ENCODE data around the gene SCAF11.

SCAF11 gene

DNA sequence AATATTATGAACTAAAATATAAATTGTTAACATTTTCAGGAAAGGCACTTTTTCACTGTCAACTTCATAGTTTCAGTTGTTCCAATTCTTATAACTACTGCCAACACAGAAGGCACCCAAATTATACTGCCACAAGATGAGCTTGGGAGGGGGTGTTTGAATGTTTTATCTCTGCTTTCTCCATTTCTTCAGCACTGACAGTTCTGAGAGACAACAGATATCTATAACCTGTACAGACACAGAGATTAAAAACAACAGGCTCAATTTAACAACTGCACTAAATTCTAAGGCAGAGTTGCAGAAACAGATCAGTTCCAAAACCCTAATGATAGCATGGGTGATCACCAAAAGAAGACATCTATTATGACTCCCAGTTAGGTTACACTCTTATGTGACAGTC lies 12.8 kb downstream of the SCAF11 start:
- DNase-seq, result no peak

GRCh38 chr12:45975506-45975905 lies 14.9 kb downstream of the SCAF11 start:
- no peak for DNase-seq

GRCh38 chr12:45974883-45975282 lies 15.5 kb downstream of the SCAF11 start:
- no peak for DNase-seq

DNA sequence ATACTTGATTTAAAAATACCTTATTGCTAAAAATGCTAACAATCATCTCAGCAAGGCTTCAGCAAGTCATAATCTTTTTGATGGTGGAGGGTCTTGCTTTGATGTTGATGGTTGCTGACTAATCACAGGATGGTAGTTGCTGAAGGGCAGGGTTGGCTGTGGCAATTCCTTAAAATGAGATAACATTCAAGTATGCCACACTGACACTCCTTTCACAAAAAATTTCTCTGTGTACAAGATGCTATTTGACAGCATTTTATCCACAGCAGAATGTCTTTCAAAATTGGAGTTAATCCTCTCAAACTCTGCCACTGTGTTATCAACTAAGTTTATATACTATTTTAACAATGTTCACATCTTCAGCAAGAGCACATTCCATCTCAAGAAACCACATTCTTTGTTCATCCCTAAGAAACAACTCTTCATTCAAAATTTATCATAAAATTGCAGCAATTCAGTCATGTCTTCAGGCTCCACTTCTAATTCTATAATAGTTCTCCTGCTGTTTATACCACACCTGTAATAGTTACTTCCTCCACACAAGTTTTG lies 16.1 kb downstream of the SCAF11 start:
- no peak for DNase-seq

- DNase-seq, result no peak
Measured at GRCh38 chr12:45973526-45973925, 16.8 kb downstream of the SCAF11 start.

DNA sequence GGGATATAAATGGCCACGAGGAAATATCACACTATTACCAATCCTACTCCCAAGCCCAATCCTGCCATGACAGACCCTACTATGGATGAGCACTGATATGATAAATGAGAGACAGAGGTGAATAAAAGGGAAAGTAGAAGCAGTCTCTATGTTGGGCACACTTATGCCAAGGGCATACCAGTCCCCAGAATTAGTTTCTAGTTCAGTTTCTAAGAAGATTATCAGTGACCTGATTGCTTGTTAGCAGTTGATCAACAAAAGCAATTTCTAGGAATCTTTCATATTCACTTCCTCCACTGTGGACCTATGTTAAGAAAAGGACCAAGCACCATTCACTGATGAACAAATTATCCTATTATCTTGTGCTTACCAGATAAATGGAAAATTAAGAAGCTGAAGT lies 20.0 kb downstream of the SCAF11 start:
- no peak for DNase-seq

GRCh38 chr12:45969084-45969483 lies 21.3 kb downstream of the SCAF11 start:
- no peak for DNase-seq

DNA sequence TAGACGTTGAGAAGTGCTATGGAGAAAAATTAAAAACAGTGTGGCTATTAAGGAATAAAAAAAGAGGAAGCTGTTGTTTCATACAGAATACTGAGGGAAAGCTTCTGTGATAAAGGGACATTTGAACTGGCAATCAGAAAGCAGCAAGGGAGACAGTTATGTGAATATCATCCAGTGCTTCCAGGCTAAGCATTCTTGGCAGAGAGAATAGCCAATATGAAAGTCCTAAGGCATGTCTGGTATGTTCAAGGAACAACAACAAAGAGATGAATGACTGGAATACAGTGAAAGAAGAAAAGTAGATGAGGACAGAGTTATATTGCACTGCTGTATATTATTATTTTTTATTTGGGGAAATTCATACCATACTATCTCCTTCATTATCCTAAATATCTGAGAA lies 23.9 kb downstream of the SCAF11 start:
- no peak for DNase-seq

GRCh38 chr12:45962553-45963325 lies 27.6 kb downstream of the SCAF11 start:
- no peak for DNase-seq

DNA sequence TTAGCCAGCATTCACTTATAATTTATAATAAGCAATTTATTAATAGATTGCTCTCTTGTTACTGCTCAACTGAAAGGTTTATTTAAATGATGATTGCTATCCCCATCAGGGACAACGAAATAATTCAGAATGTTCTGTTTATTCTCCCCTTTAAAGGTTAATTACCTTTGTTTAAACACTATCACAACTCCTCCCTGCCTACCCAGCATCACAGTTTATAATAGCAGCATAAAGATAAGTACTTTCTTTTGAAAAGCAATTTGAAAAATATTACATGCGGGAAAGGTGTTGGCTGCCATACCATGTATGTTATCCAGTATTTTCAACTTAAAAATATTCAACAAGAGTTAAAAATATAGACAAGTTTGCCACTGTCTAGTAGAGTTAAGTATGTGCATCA lies 30.6 kb downstream of the SCAF11 start:
- DNase-seq, result no peak

- DNase-seq, result no peak
Measured at GRCh38 chr12:45959025-45959424, 31.3 kb downstream of the SCAF11 start.

DNA sequence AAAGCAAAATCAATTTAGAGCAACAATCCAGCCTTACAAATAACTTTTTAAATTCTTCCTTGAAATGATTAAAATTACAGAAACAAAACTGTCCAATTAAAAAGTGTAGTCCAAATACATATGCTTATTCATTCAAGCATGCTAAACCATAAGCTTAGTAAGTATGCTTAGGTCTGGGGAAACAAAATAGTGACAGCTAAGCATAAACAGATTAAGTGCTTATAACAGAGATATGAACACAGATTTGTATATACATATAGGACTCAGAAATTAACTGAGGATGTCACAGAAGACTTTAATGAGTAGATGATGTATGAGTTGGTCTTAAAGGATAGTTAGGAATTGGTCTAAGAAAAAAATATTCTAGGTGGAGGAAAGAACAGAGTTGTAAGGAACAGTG lies 41.8 kb downstream of the SCAF11 start:
- DNase-seq, result no peak

- DNase-seq, result no peak
Measured at GRCh38 chr12:45946435-45946834, 43.9 kb downstream of the SCAF11 start.

- DNase-seq, result no peak
Measured at GRCh38 chr12:45944771-45945170, 45.6 kb downstream of the SCAF11 start.

DNA sequence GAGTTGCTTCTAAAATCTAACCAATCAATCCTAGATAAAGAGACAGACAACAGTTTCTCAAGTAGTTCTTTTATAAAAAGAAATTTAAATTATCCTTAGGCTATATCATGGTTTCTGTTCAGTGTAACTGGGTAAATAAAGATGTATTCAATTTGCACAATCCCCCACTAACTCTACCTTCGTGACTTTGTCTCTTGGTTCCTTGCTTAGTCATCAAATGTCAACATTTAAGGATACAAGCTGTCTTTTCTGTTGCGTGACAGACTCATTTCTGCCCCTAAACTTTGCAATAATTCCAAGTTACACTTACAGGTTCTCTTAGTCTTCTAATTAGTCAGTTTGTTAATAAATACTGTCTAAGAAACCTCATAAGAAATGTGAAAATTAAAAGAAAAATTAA lies 50.6 kb downstream of the SCAF11 start:
- DNase-seq, result no peak

- no peak for DNase-seq
Measured at GRCh38 chr12:45938566-45938965, 51.8 kb downstream of the SCAF11 start.

DNA sequence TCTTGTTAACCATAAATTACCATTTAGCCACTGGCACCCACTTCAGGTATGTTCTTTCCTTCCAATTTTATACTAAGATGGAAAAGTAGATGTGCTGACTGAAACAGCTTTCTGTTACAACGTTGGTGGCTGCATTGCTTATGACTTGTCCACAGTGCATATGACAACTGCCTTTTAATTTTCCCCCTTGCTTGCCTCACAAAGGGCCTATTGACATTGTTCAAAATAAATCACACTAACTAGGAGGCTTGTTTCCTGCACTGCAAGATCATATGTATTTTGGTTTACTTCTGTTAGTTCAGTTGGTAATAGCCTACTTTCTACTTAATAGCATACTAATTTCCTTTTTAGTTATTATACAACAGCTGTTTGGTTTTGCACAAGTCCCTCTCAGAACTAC lies 55.4 kb downstream of the SCAF11 start:
- DNase-seq, result no peak

DNA sequence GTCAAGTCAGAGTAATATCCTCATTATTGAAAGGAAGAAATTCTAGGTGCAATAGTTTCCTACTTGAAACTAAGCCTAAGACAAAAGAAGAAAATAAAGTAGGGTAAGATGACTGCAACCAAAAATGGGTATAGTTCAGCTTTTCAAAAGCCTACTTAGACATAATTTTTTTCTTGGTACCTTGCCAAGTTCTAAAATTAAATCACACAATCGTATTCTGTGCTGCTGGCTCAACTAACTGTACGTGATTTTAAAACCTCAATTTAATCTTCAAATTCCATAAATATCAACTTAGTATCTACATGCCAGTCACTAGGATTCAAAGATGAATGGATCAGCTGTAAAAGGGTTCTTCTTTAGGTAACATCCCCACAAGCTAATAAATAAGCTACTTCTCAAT lies 56.9 kb downstream of the SCAF11 start:
- no peak for DNase-seq

- no peak for DNase-seq
Measured at GRCh38 chr12:45930369-45930768, 60.0 kb downstream of the SCAF11 start.

DNA sequence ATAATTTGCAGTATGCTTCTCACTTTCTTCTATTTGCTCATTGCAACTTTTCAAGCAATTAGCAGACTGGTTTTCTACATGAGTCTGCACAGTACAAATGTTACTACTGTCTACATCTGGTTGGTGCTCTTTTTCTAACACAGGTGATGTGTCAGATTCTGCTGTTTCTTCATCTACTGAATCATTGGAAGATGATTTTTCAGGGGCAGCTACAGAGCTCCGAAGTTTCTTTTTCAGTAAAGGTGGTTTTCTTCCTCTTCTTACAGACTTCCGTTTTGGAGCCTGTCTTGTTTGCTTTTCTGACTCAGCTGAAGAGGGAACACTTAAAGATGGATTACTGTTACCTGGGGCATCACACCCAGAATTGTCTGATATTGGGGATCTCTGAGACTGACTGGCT lies 62.1 kb downstream of the SCAF11 start:
- DNase-seq, result no peak

DNA sequence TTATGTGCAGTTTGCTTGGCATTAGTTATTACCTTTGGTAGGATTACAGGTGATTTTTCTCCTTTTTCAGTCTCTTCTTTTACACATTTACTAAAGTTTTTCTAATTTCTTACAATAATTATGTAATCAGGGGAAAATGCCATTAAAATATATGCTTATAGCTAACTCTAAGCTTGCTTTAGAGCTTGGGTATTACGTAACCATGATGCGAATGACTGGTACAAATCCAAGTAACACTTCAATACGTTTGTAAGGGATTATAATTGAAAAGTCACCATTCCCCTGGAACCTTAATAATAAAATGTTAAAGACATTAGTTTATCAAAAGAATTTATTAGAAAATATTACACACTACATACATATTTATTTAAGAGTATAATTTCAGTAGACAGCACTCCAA lies 71.6 kb downstream of the SCAF11 start:
- DNase-seq, result no peak

DNA sequence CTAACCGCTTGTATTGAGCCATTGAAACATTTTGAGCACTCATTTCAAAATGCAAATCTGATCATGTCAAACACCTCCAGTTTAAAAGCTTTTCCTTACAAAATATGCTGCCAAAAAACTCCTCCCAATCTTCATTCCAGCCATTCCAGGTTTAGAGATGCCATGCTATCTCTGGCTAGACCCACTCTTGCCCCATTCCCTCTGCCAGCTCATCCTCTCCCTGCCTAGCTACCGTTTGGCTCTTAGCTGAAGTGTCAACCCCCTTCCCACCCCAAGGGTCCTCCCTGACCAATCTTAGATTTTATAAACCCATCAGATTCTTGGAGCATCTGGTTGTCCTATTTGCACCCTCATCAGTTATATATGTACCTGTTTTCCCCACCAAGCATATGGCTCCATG lies 75.0 kb downstream of the SCAF11 start:
- DNase-seq, result no peak

GRCh38 chr12:45914090-45914489 lies 76.3 kb downstream of the SCAF11 start:
- no peak for DNase-seq

GRCh38 chr12:45913631-45914030 lies 76.7 kb downstream of the SCAF11 start:
- no peak for DNase-seq

DNA sequence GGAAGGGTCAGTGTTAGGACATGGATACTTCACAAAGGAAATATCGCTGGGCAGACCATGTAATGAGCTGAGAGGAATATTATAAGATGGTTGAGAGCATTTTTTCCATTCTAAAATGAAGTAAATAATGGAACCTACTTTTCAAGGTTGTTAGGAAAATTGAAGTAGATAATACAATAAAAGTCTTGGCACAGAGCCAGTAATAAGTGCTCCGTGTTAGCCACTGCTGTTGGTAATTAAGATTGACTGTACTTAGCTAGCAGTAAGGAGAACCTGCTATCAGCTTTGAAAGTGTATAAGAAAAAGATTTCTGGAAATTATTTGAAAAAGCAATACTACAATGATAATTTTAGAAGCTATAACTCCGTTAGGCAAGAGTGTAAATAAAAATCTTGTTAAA lies 77.6 kb downstream of the SCAF11 start:
- DNase-seq, result no peak

All from activated naive CD4-positive, alpha-beta T cell treated with anti-CD3 and anti-CD28 coated beads, Interleukin-2, amount 50 U/mL, for 16 hours (primary cell).